ENCODE data around the gene GRIA1. TPM values are rescaled to one million over a fixed set of nuclear protein-coding genes. Genes with fewer than 3 reads are reported as not detected.

GRIA1 gene
- total and polyA plus RNA-seq, 10 of the 15 experiments (the other 5 are each of a cell fraction or from before 2014, with no cell fraction given), result 0.04 to 0.18 (median 0.04) TPM; not detected in 7

DNA sequence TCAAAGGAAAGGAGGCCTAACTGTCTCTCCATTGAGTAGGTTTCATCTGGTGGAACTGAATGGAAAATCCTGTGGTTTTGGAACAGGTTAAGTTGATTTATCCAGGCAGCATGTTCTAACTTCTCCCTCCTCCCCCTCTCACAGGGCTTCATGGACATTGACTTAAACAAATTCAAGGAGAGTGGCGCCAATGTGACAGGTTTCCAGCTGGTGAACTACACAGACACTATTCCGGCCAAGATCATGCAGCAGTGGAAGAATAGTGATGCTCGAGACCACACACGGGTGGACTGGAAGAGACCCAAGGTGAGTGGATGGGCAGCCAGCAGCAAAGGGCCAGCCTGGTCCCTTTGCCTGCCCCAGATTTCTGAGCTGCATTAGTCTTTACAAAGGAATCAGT lies 183.9 kb downstream of the GRIA1 start:
- no TSS peak for BruUV-seq (replicated peaks)
- Histone ChIP-seq H3K9ac (ENCODE audit: control insufficient read depth, insufficient read depth, low read length) (no peak overlapping the region), H3K4me1 (ENCODE audit: control insufficient read depth, insufficient read depth, low read length) (no peaks in the 10 kb centered on the region), H4K20me1 (ENCODE audit: control insufficient read depth, insufficient read depth) (no peaks in the 10 kb centered on the region), H3K27me3 (replicated peaks in 1 of 2; ENCODE audit: control insufficient read depth in 2 of 2, insufficient read depth in 2 of 2, low read length in 1 of 2) (no peaks in the 10 kb centered on the region), H2AFZ (ENCODE audit: control insufficient read depth, low read depth, low read length) (no peak overlapping the region), H3K4me3 (no peak overlapping the region), H3K9me3 (replicated peaks; ENCODE audit: control insufficient read depth, insufficient read depth, low read length) (no peaks in the 10 kb centered on the region), H3K36me3 (ENCODE audit: control insufficient read depth in 2 of 2, insufficient read depth in 2 of 2, low read length in 1 of 2) (no peaks in the 10 kb centered on the region), H3K79me2 (ENCODE audit: control insufficient read depth, insufficient read depth, low read length) (no peaks in the 10 kb centered on the region), H3K4me2 (ENCODE audit: control insufficient read depth, insufficient read depth) (no peak overlapping the region), H3K27ac (ENCODE audit: control insufficient read depth, insufficient read depth) (no peak overlapping the region)
- intact Hi-C loops (cut with micrococcal nuclease; ENCODE audit: unreplicated experiment), result no loop called here
- ChIA-PET RAD21 (ENCODE audit: unreplicated experiment) (no interaction called here), POLR2A (no interaction called here), SMC1A (ENCODE audit: uncharacterized antibody, unreplicated experiment) (no interaction called here), CTCF (interaction anchor here (1.5 kb wide), 1 partner anchor 12 kb away, joined by 3 read pairs; no protein-coding TSS in a partner anchor)
- TF ChIP-seq RBBP5 (conservative IDR thresholded peaks at IDR 0.05), result no peak
- TF ChIP-seq TAF1 (IDR thresholded peaks at IDR 0.05; ENCODE audit: borderline replicate concordance, low read depth, low read length), result no peak
- no peak for TF ChIP-seq RUNX3 (IDR thresholded peaks at IDR 0.05; ENCODE audit: low read length)
- TF ChIP-seq, protein P1, sequence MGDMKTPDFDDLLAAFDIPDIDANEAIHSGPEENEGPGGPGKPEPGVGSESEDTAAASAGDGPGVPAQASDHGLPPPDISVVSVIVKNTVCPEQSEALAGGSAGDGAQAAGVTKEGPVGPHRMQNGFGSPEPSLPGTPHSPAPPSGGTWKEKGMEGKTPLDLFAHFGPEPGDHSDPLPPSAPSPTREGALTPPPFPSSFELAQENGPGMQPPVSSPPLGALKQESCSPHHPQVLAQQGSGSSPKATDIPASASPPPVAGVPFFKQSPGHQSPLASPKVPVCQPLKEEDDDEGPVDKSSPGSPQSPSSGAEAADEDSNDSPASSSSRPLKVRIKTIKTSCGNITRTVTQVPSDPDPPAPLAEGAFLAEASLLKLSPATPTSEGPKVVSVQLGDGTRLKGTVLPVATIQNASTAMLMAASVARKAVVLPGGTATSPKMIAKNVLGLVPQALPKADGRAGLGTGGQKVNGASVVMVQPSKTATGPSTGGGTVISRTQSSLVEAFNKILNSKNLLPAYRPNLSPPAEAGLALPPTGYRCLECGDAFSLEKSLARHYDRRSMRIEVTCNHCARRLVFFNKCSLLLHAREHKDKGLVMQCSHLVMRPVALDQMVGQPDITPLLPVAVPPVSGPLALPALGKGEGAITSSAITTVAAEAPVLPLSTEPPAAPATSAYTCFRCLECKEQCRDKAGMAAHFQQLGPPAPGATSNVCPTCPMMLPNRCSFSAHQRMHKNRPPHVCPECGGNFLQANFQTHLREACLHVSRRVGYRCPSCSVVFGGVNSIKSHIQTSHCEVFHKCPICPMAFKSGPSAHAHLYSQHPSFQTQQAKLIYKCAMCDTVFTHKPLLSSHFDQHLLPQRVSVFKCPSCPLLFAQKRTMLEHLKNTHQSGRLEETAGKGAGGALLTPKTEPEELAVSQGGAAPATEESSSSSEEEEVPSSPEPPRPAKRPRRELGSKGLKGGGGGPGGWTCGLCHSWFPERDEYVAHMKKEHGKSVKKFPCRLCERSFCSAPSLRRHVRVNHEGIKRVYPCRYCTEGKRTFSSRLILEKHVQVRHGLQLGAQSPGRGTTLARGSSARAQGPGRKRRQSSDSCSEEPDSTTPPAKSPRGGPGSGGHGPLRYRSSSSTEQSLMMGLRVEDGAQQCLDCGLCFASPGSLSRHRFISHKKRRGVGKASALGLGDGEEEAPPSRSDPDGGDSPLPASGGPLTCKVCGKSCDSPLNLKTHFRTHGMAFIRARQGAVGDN (IDR thresholded peaks at IDR 0.05), result no peak
- no peak for TF ChIP-seq GATAD2B (conservative IDR thresholded peaks at IDR 0.05; ENCODE audit: low read depth)
- TF ChIP-seq TARDBP (IDR thresholded peaks at IDR 0.05; ENCODE audit: borderline replicate concordance), result no peak
- TF ChIP-seq, protein P2, sequence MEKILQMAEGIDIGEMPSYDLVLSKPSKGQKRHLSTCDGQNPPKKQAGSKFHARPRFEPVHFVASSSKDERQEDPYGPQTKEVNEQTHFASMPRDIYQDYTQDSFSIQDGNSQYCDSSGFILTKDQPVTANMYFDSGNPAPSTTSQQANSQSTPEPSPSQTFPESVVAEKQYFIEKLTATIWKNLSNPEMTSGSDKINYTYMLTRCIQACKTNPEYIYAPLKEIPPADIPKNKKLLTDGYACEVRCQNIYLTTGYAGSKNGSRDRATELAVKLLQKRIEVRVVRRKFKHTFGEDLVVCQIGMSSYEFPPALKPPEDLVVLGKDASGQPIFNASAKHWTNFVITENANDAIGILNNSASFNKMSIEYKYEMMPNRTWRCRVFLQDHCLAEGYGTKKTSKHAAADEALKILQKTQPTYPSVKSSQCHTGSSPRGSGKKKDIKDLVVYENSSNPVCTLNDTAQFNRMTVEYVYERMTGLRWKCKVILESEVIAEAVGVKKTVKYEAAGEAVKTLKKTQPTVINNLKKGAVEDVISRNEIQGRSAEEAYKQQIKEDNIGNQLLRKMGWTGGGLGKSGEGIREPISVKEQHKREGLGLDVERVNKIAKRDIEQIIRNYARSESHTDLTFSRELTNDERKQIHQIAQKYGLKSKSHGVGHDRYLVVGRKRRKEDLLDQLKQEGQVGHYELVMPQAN (conservative IDR thresholded peaks at IDR 0.05), result no peak
- TF ChIP-seq NBN (IDR thresholded peaks at IDR 0.05), result no peak
- no peak for TF ChIP-seq HDGF (IDR thresholded peaks at IDR 0.05)
- TF ChIP-seq SMARCA5 (IDR thresholded peaks at IDR 0.05), result no peak
- TF ChIP-seq RCOR1 (conservative IDR thresholded peaks at IDR 0.05; ENCODE audit: low read depth, low read length), result no peak
- no peak for TF ChIP-seq ZNF24 (IDR thresholded peaks at IDR 0.05)
- no peak for TF ChIP-seq SMC3 (IDR thresholded peaks at IDR 0.05; ENCODE audit: borderline replicate concordance, low read length)
- TF ChIP-seq CBX3 (IDR thresholded peaks at IDR 0.05; ENCODE audit: borderline replicate concordance, low read depth), result no peak
- TF ChIP-seq FOXK2 (IDR thresholded peaks at IDR 0.05), result no peak
- no peak for TF ChIP-seq NR2C1 (IDR thresholded peaks at IDR 0.05)
- TF ChIP-seq BACH1 (IDR thresholded peaks at IDR 0.05; ENCODE audit: borderline replicate concordance), result no peak
- TF ChIP-seq, protein P3, sequence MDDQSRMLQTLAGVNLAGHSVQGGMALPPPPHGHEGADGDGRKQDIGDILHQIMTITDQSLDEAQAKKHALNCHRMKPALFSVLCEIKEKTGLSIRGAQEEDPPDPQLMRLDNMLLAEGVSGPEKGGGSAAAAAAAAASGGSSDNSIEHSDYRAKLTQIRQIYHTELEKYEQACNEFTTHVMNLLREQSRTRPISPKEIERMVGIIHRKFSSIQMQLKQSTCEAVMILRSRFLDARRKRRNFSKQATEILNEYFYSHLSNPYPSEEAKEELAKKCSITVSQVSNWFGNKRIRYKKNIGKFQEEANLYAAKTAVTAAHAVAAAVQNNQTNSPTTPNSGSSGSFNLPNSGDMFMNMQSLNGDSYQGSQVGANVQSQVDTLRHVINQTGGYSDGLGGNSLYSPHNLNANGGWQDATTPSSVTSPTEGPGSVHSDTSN (IDR thresholded peaks at IDR 0.05; ENCODE audit: insufficient replicate concordance, low read depth, low read length), result no peak
- no peak for TF ChIP-seq HDAC6 (IDR thresholded peaks at IDR 0.05; ENCODE audit: unreplicated experiment)
- no peak for TF ChIP-seq SIN3A (IDR thresholded peaks at IDR 0.05; ENCODE audit: low read depth, low read length)
- in situ Hi-C loops (cut with MboI), result no loop called here
- FAIRE-seq (no peak), ATAC-seq (no peak), DNase-seq (ENCODE audit: low read depth, low spot score) (no peak)
- WGBS (ENCODE audit: insufficient coverage, insufficient replicate concordance, low lambda C conversion rate, missing lambda C conversion rate), result 44% methylated on average over 4 of the region's 4 CpGs

All from GM12878 (cell line).